ENCODE measurements around the gene THAP12. TPM values are rescaled to one million over a fixed set of nuclear protein-coding genes. Genes with fewer than 3 reads are reported as not detected.

The THAP12 gene
- total and polyA plus RNA-seq, 2 experiments from 2014 or later: 24.8 to 25.9 TPM

DNA sequence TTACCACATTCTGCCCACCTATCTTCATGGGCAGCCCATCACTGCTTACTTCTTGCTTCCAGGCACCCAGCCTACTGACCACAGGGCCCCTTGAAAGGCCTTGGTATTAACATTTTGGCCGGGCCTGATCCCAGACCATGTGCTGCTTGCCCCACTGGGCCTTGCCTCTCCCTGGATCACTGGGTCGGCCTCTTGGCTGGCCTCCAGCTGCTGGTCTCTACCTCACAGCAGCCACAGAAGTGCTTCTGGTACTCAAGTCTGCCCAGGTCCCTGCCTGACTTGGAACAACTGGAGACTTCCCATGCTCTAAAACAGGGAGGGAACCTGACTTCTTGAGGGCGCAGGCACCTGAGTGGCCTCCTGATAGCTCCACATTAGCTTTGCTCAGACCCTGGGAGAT lies 63.6 kb downstream of the THAP12 start:
- Histone ChIP-seq H3K27me3 (peaks cover 40% of the 10 kb centered on the region), H3K4me3 (no peak overlapping the region), H3K36me3 (no peaks in the 10 kb centered on the region), H3K4me1 (ENCODE audit: low read depth) (no peaks in the 10 kb centered on the region), H3K9me3 (ENCODE audit: low read depth) (no peaks in the 10 kb centered on the region), H3K27ac (no peak overlapping the region)
- no peak for DNase-seq (ENCODE audit: low read depth in 1 of 2, low spot score in 1 of 2)
- TF ChIP-seq CTCF (IDR thresholded peaks at IDR 0.05; ENCODE audit: low read depth, low read length): no peak

DNA sequence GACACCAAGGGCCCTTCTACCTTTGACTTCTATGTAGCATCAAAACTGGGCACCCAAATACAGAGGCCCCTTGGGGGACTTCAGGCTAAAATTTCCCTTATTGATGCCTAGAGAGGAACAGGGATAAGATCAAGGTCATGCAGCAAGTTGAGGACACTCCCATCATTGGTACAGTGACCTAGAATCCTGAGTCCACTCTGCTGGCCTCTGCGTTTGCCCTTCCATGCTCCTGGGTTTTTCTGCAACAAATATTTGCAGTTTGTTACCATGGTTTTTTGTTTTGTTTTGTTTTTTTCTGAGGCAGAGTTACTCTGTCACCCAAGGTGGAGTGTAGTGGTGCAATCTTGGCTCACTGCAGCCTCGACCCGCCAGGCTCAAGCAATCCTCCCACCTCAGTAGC lies 64.2 kb downstream of the THAP12 start:
- Histone ChIP-seq H3K27me3 (peaks cover 34% of the 10 kb centered on the region), H3K4me3 (no peak overlapping the region), H3K36me3 (no peaks in the 10 kb centered on the region), H3K9me3 (ENCODE audit: low read depth) (no peaks in the 10 kb centered on the region), H3K27ac (no peak overlapping the region), H3K4me1 (ENCODE audit: low read depth) (no peaks in the 10 kb centered on the region)
- TF ChIP-seq CTCF (IDR thresholded peaks at IDR 0.05; ENCODE audit: low read depth, low read length): no peak
- DNase-seq (ENCODE audit: low read depth in 1 of 2, low spot score in 1 of 2): no peak

DNA sequence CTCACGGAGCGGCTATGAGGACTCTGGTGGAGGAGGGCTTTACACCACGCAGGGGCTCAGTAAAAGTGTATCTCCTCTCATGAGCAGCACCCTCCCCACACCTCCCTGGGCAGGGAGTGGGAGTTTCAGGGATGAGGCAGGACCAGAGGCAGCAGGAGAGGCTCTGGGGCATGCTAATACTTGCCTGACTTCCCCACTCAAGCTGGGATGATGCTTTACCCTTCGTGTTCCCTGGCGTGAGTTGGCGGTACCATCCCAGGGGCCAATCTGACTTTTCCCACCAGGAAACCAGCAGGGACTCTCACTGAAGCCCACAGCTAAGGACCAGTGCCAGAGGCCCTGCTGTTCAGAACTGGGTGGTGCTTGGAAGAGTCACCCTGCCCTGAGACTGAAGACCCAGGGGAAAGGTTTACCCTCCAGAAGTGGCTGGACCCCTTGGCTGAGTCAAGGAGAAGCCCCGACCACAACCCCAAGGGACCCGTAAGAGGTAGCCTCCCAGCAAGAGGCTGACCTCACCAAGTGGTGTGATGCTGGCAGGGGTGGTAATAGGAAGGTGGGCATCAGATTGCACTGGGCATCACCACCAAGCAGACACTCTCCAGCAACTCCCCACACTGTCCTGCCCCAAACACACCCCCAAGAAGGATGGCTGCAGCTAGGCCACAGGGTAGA lies 65.6 kb downstream of the THAP12 start:
- Histone ChIP-seq H3K4me3 (no peak overlapping the region), H3K27me3 (peaks cover 20% of the 10 kb centered on the region), H3K36me3 (no peaks in the 10 kb centered on the region), H3K4me1 (ENCODE audit: low read depth) (no peaks in the 10 kb centered on the region), H3K27ac (no peak overlapping the region), H3K9me3 (ENCODE audit: low read depth) (no peaks in the 10 kb centered on the region)
- no peak for TF ChIP-seq CTCF (IDR thresholded peaks at IDR 0.05; ENCODE audit: low read depth, low read length)
- DNase-seq (ENCODE audit: low read depth in 1 of 2, low spot score in 1 of 2): no peak

DNA sequence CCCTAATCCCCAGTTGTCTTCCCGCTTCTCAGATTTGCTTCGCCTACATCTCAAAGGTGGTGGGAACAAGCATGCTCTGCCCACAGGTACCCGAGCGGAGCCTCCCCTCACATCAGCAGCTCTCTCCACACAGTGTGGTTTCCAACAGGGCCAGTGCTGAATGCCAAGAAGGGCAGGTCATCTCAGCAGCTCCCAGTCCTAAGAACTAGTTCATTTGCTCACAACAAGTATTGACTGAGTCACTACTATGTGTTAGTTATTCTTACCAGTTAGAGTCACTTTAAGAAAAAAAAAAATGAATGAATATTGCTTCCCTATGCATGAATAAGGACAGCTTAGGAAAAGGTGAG lies 66.2 kb downstream of the THAP12 start:
- no peak for TF ChIP-seq CTCF (IDR thresholded peaks at IDR 0.05; ENCODE audit: low read depth, low read length)
- Histone ChIP-seq H3K27me3 (peaks cover 14% of the 10 kb centered on the region), H3K9me3 (ENCODE audit: low read depth) (no peaks in the 10 kb centered on the region), H3K4me1 (ENCODE audit: low read depth) (no peaks in the 10 kb centered on the region), H3K36me3 (no peaks in the 10 kb centered on the region), H3K27ac (no peak overlapping the region), H3K4me3 (no peak overlapping the region)
- no peak for DNase-seq (ENCODE audit: low read depth in 1 of 2, low spot score in 1 of 2)

- Histone ChIP-seq H3K4me3 (no peak overlapping the region), H3K27ac (no peak overlapping the region), H3K4me1 (ENCODE audit: low read depth) (no peaks in the 10 kb centered on the region), H3K9me3 (ENCODE audit: low read depth) (no peaks in the 10 kb centered on the region), H3K27me3 (peaks cover 10% of the 10 kb centered on the region), H3K36me3 (no peaks in the 10 kb centered on the region)
- TF ChIP-seq CTCF (IDR thresholded peaks at IDR 0.05; ENCODE audit: low read depth, low read length): no peak
- DNase-seq (ENCODE audit: low read depth in 1 of 2, low spot score in 1 of 2): peak in 1 of 2 donors; percentile 39
Observed at GRCh38 chr11:76313913-76314740, 66.8 kb downstream of the THAP12 start.
